GM19324 (cell line): Measurements from ENCODE around the gene HMGXB3.

Source experiments
- ATAC-seq: cut with Tn5 transposase; IDR thresholded peaks from one replicate; pipeline ENCODE4 v1.9.1; 2021; ENCODE audit warnings: mild to moderate bottlenecking, moderate library complexity; ENCODE audit not compliant: unreplicated experiment, low FRiP score

HMGXB3 gene

GRCh38 chr5:149981206-149981605 is 19.3 kb upstream of the HMGXB3 start:
- no peak for ATAC-seq

GRCh38 chr5:149982505-149982904 is 18.0 kb upstream of the HMGXB3 start:
- ATAC-seq = no peak

GRCh38 chr5:149988126-149988525 is 12.4 kb upstream of the HMGXB3 start:
- ATAC-seq = no peak

GRCh38 chr5:149990518-149991376 is 9.8 kb upstream of the HMGXB3 start:
- peak; percentile 49 for ATAC-seq

- no peak for ATAC-seq
Measured at GRCh38 chr5:149993471-149993870, 7.1 kb upstream of the HMGXB3 start.

GRCh38 chr5:149995385-149996204 is 4.9 kb upstream of the HMGXB3 start:
- ATAC-seq = no peak

- no peak for ATAC-seq
Measured at GRCh38 chr5:149996205-149996890, 4.2 kb upstream of the HMGXB3 start.

GRCh38 chr5:149998281-149998680 is 2.3 kb upstream of the HMGXB3 start:
- ATAC-seq = no peak

- no peak for ATAC-seq
Measured at GRCh38 chr5:149999359-149999758, 1.2 kb upstream of the HMGXB3 start.

- ATAC-seq = no peak
Measured at GRCh38 chr5:149999866-150000255, 678 bp upstream of the HMGXB3 start.

GRCh38 chr5:150000990-150001659 is 586 bp downstream of the HMGXB3 start:
- ATAC-seq = no peak

- ATAC-seq = peak; percentile 43
Measured at GRCh38 chr5:150001660-150002486, 1.3 kb downstream of the HMGXB3 start.

- no peak for ATAC-seq
Measured at GRCh38 chr5:150006318-150006717, 5.8 kb downstream of the HMGXB3 start.

- no peak for ATAC-seq
Measured at GRCh38 chr5:150007050-150007449, 6.5 kb downstream of the HMGXB3 start.

- ATAC-seq = no peak
Measured at GRCh38 chr5:150009671-150010387, 9.3 kb downstream of the HMGXB3 start.

GRCh38 chr5:150013931-150014330 is 13.4 kb downstream of the HMGXB3 start:
- ATAC-seq = no peak

- ATAC-seq = no peak
Measured at GRCh38 chr5:150014456-150014855, 13.9 kb downstream of the HMGXB3 start.

GRCh38 chr5:150015415-150015814 is 14.9 kb downstream of the HMGXB3 start:
- ATAC-seq = no peak

- ATAC-seq = no peak
Measured at GRCh38 chr5:150016537-150016936, 16.0 kb downstream of the HMGXB3 start.
